ENCODE results near the gene OLFM2.

OLFM2 gene

GRCh38 chr19:9878511-9879196, 57.7 kb downstream of the OLFM2 start:
- no peak overlapping the region for H2AFZ ChIP-seq (ENCODE audit: low read depth, low read length)
- H3K27me3 ChIP-seq (ENCODE audit: insufficient read depth, low read length), result no peaks in the 10 kb centered on the region

GRCh38 chr19:9877780-9878510, 58.4 kb downstream of the OLFM2 start:
- H2AFZ ChIP-seq (ENCODE audit: low read depth, low read length), result no peak overlapping the region
- peaks cover 13% of the 10 kb centered on the region for H3K4me1 ChIP-seq (ENCODE audit: insufficient read depth, low read length)
- H3K4me3 ChIP-seq (ENCODE audit: low read length), result no peak overlapping the region
- H3K36me3 ChIP-seq (ENCODE audit: insufficient read depth, low read length), result no peaks in the 10 kb centered on the region
- no peaks in the 10 kb centered on the region for H3K27me3 ChIP-seq (ENCODE audit: insufficient read depth, low read length)
- no peaks in the 10 kb centered on the region for H3K9me3 ChIP-seq (ENCODE audit: low read length)

More at GRCh38 chr19:9878511-9879196, 57.7 kb downstream of the OLFM2 start:
- H3K9me3 ChIP-seq (ENCODE audit: low read length), result no peaks in the 10 kb centered on the region
- H3K4me1 ChIP-seq (ENCODE audit: insufficient read depth, low read length), result peaks cover 18% of the 10 kb centered on the region
- H3K4me3 ChIP-seq (ENCODE audit: low read length), result no peak overlapping the region
- H3K36me3 ChIP-seq (ENCODE audit: insufficient read depth, low read length), result no peaks in the 10 kb centered on the region

GRCh38 chr19:9875796-9876195, 60.5 kb downstream of the OLFM2 start:
- H3K4me3 ChIP-seq (ENCODE audit: low read length), result no peak overlapping the region
- H3K9me3 ChIP-seq (ENCODE audit: low read length), result no peaks in the 10 kb centered on the region
- peaks cover 13% of the 10 kb centered on the region for H3K4me1 ChIP-seq (ENCODE audit: insufficient read depth, low read length)
- H3K36me3 ChIP-seq (ENCODE audit: insufficient read depth, low read length), result no peaks in the 10 kb centered on the region
- H2AFZ ChIP-seq (ENCODE audit: low read depth, low read length), result no peak overlapping the region
- H3K27me3 ChIP-seq (ENCODE audit: insufficient read depth, low read length), result no peaks in the 10 kb centered on the region

- Histone ChIP-seq H3K27me3 (ENCODE audit: insufficient read depth, low read length) (no peaks in the 10 kb centered on the region), H3K9me3 (ENCODE audit: low read length) (no peaks in the 10 kb centered on the region), H3K4me3 (ENCODE audit: low read length) (no peak overlapping the region), H3K4me1 (ENCODE audit: insufficient read depth, low read length) (peaks cover 13% of the 10 kb centered on the region), H2AFZ (ENCODE audit: low read depth, low read length) (no peak overlapping the region), H3K36me3 (ENCODE audit: insufficient read depth, low read length) (no peaks in the 10 kb centered on the region)
These were observed 61.2 kb downstream of the OLFM2 start for GRCh38 chr19:9875031-9875627.

- no peaks in the 10 kb centered on the region for H3K9me3 ChIP-seq (ENCODE audit: low read length)
- H3K36me3 ChIP-seq (ENCODE audit: insufficient read depth, low read length), result no peaks in the 10 kb centered on the region
- no peaks in the 10 kb centered on the region for H3K27me3 ChIP-seq (ENCODE audit: insufficient read depth, low read length)
- no peak overlapping the region for H3K4me3 ChIP-seq (ENCODE audit: low read length)
- peaks cover 13% of the 10 kb centered on the region for H3K4me1 ChIP-seq (ENCODE audit: insufficient read depth, low read length)
- no peak overlapping the region for H2AFZ ChIP-seq (ENCODE audit: low read depth, low read length)
These were observed 63.6 kb downstream of the OLFM2 start for GRCh38 chr19:9872618-9873242.

GRCh38 chr19:9871626-9872338, 64.5 kb downstream of the OLFM2 start:
- H3K27me3 ChIP-seq (ENCODE audit: insufficient read depth, low read length), result no peaks in the 10 kb centered on the region
- H3K36me3 ChIP-seq (ENCODE audit: insufficient read depth, low read length), result no peaks in the 10 kb centered on the region
- peaks cover 13% of the 10 kb centered on the region for H3K4me1 ChIP-seq (ENCODE audit: insufficient read depth, low read length)
- H3K9me3 ChIP-seq (ENCODE audit: low read length), result no peaks in the 10 kb centered on the region
- H2AFZ ChIP-seq (ENCODE audit: low read depth, low read length), result no peak overlapping the region
- no peak overlapping the region for H3K4me3 ChIP-seq (ENCODE audit: low read length)

- no peaks in the 10 kb centered on the region for H3K4me1 ChIP-seq (ENCODE audit: insufficient read depth, low read length)
- no peak overlapping the region for H3K4me3 ChIP-seq (ENCODE audit: low read length)
- no peaks in the 10 kb centered on the region for H3K36me3 ChIP-seq (ENCODE audit: insufficient read depth, low read length)
- no peaks in the 10 kb centered on the region for H3K9me3 ChIP-seq (ENCODE audit: low read length)
- H3K27me3 ChIP-seq (ENCODE audit: insufficient read depth, low read length), result no peaks in the 10 kb centered on the region
- no peak overlapping the region for H2AFZ ChIP-seq (ENCODE audit: low read depth, low read length)
These were observed 67.2 kb downstream of the OLFM2 start for GRCh38 chr19:9868983-9869617.

- Histone ChIP-seq H3K36me3 (ENCODE audit: insufficient read depth, low read length) (no peaks in the 10 kb centered on the region), H3K9me3 (ENCODE audit: low read length) (no peaks in the 10 kb centered on the region), H3K27me3 (ENCODE audit: insufficient read depth, low read length) (no peaks in the 10 kb centered on the region), H3K4me3 (ENCODE audit: low read length) (no peak overlapping the region), H3K4me1 (ENCODE audit: insufficient read depth, low read length) (no peaks in the 10 kb centered on the region), H2AFZ (ENCODE audit: low read depth, low read length) (no peak overlapping the region)
These were observed 70.4 kb downstream of the OLFM2 start for GRCh38 chr19:9865732-9866501.

GRCh38 chr19:9863759-9864158, 72.6 kb downstream of the OLFM2 start:
- H3K36me3 ChIP-seq (ENCODE audit: insufficient read depth, low read length), result no peaks in the 10 kb centered on the region

GRCh38 chr19:9862938-9863337, 73.4 kb downstream of the OLFM2 start:
- H3K9me3 ChIP-seq (ENCODE audit: low read length), result no peaks in the 10 kb centered on the region

More at GRCh38 chr19:9863759-9864158, 72.6 kb downstream of the OLFM2 start:
- no peaks in the 10 kb centered on the region for H3K9me3 ChIP-seq (ENCODE audit: low read length)
- H3K27me3 ChIP-seq (ENCODE audit: insufficient read depth, low read length), result no peaks in the 10 kb centered on the region
- H3K4me3 ChIP-seq (ENCODE audit: low read length), result no peak overlapping the region
- H2AFZ ChIP-seq (ENCODE audit: low read depth, low read length), result no peak overlapping the region
- H3K4me1 ChIP-seq (ENCODE audit: insufficient read depth, low read length), result no peaks in the 10 kb centered on the region

GRCh38 chr19:9861503-9861902, 74.8 kb downstream of the OLFM2 start:
- no peak overlapping the region for H2AFZ ChIP-seq (ENCODE audit: low read depth, low read length)
- H3K9me3 ChIP-seq (ENCODE audit: low read length), result peaks cover 2% of the 10 kb centered on the region
- H3K4me1 ChIP-seq (ENCODE audit: insufficient read depth, low read length), result no peaks in the 10 kb centered on the region
- no peaks in the 10 kb centered on the region for H3K27me3 ChIP-seq (ENCODE audit: insufficient read depth, low read length)
- H3K4me3 ChIP-seq (ENCODE audit: low read length), result no peak overlapping the region
- no peaks in the 10 kb centered on the region for H3K36me3 ChIP-seq (ENCODE audit: insufficient read depth, low read length)

More at GRCh38 chr19:9862938-9863337, 73.4 kb downstream of the OLFM2 start:
- H3K27me3 ChIP-seq (ENCODE audit: insufficient read depth, low read length), result no peaks in the 10 kb centered on the region
- H3K4me1 ChIP-seq (ENCODE audit: insufficient read depth, low read length), result no peaks in the 10 kb centered on the region
- no peak overlapping the region for H3K4me3 ChIP-seq (ENCODE audit: low read length)
- H3K36me3 ChIP-seq (ENCODE audit: insufficient read depth, low read length), result no peaks in the 10 kb centered on the region
- no peak overlapping the region for H2AFZ ChIP-seq (ENCODE audit: low read depth, low read length)

- no peak overlapping the region for H3K4me3 ChIP-seq (ENCODE audit: low read length)
- H2AFZ ChIP-seq (ENCODE audit: low read depth, low read length), result no peak overlapping the region
- H3K9me3 ChIP-seq (ENCODE audit: low read length), result peaks cover 2% of the 10 kb centered on the region
- no peaks in the 10 kb centered on the region for H3K36me3 ChIP-seq (ENCODE audit: insufficient read depth, low read length)
- H3K4me1 ChIP-seq (ENCODE audit: insufficient read depth, low read length), result no peaks in the 10 kb centered on the region
- no peaks in the 10 kb centered on the region for H3K27me3 ChIP-seq (ENCODE audit: insufficient read depth, low read length)
These were observed 75.9 kb downstream of the OLFM2 start for GRCh38 chr19:9860407-9860806.
